GM12878 (cell line): ENCODE measurements around the gene CRTC2. TPM values are rescaled to one million over a fixed set of nuclear protein-coding genes. Genes with fewer than 3 reads are reported as not detected.

Experiments used
- BMI1 ChIP-seq: fragments of 450-650 bp; IDR thresholded peaks from 2 replicates; pipeline ENCODE4 v1.6.1; 2016; ENCODE audit warnings: mild to moderate bottlenecking, moderate library complexity, borderline replicate concordance
- CEBPZ ChIP-seq: fragments of 150-350 bp; IDR thresholded peaks from 2 replicates; pipeline ENCODE4 v1.6.1; 2016; ENCODE audit warnings: low read depth, low read length
- E2F4 ChIP-seq: IDR thresholded peaks from 2 replicates; pipeline ENCODE4 v1.6.1; 2012; ENCODE audit warnings: low read depth, low read length, improper control_type of control experiment
- GABPA ChIP-seq: IDR thresholded peaks from 2 replicates; pipeline ENCODE4 v1.6.1; 2014; ENCODE audit warnings: antibody characterized with exemption, low read depth, mild to moderate bottlenecking, inconsistent platforms
- HDGF ChIP-seq: fragments of 450-650 bp; IDR thresholded peaks from 2 replicates; pipeline ENCODE4 v1.6.1; 2016; ENCODE audit warnings: antibody characterized with exemption
- NR2C1 ChIP-seq: fragments of 450-650 bp; IDR thresholded peaks from 2 replicates; pipeline ENCODE4 v1.6.1; 2017; ENCODE audit warnings: antibody characterized with exemption, mild to moderate bottlenecking, moderate library complexity
- POLR2AphosphoS2 ChIP-seq: IDR thresholded peaks from 2 replicates; pipeline ENCODE4 v1.6.1; 2011; ENCODE audit warnings: low read depth, mild to moderate bottlenecking, low read length, improper control_type of control experiment, moderate library complexity
- PRDM15 ChIP-seq: fragments of 450-650 bp; formaldehyde crosslinking; IDR thresholded peaks from 2 replicates; pipeline ENCODE4 v1.4.0; 2020; ENCODE audit warnings: mild to moderate bottlenecking, moderate library complexity
- RUNX3 ChIP-seq: IDR thresholded peaks from 2 replicates; pipeline ENCODE4 v1.6.1; 2012; ENCODE audit warnings: low read length, inconsistent platforms
- SMARCA5 ChIP-seq: fragments of 450-650 bp; IDR thresholded peaks from 2 replicates; pipeline ENCODE4 v1.6.1; 2017; ENCODE audit warnings: mild to moderate bottlenecking
- SREBF1 ChIP-seq: IDR thresholded peaks from 2 replicates; pipeline ENCODE4 v1.6.1; 2012; ENCODE audit warnings: mild to moderate bottlenecking, low read length
- SRF ChIP-seq, 2 experiments: IDR thresholded peaks; 2 replicates each; pipeline ENCODE4 v1.6.1; 2011; ENCODE audit warnings: low read depth in 2 of 2, low read length in 2 of 2, mild to moderate bottlenecking in 1 of 2, moderate library complexity in 1 of 2
- TCF3 ChIP-seq: IDR thresholded peaks from 2 replicates; pipeline ENCODE4 v1.6.1; 2012; ENCODE audit warnings: low read depth, mild to moderate bottlenecking, low read length, borderline replicate concordance; ENCODE audit not compliant: insufficient read depth
- ZNF592 ChIP-seq: fragments of 450-650 bp; IDR thresholded peaks from 2 replicates; pipeline ENCODE4 v1.6.1; 2017; ENCODE audit warnings: mild to moderate bottlenecking, moderate library complexity
- polyA plus RNA-seq, 11 experiments: library from polyadenylated mRNA; depleted of rRNA in 4 of 11; unstranded in 6 of 11; stranded (reverse) in 5 of 11; fragments of >200 nt; fragmentation: Nextera tagmentation in 4 of 11; fragmentation: Illumina TruSeq in 1 of 11; extraction: Ambion mirVana in 4 of 11; extraction: Trizol in 1 of 11; gene quantifications; 1 replicate in 1 of 11; 2 replicates in 10 of 11; pipeline versions ENCODE4 v1.2.1 to v1.2.3, GENCODE V29; 2011 to 2016; ENCODE audit warnings: inconsistent platforms in 2 of 11, missing spikeins in 2 of 11, low read depth in 1 of 11
- total RNA-seq, 4 experiments: library from RNA; depleted of rRNA in 3 of 4; stranded (reverse); fragments of >200 nt in 3 of 4; fragmentation: Illumina TruSeq in 1 of 4; extraction: Trizol in 1 of 4; gene quantifications; 2 replicates each; pipeline versions ENCODE4 v1.2.1 to v1.2.3, GENCODE V29; 2013 to 2021
- TF ChIP-seq, protein P1 (sequence below): IDR thresholded peaks from 2 replicates; pipeline ENCODE4 v1.6.1; 2011; ENCODE audit warnings: borderline replicate concordance, low read depth, mild to moderate bottlenecking, moderate library complexity, mixed read lengths, low read length; ENCODE audit not compliant: insufficient read depth; ENCODE audit errors: extremely low read length

CRTC2 gene
- total and polyA plus RNA-seq, 10 of the 15 experiments (the other 5 are each of a cell fraction or from before 2014, with no cell fraction given) = 5.1 to 57.9 (median 32.7) TPM

- TF ChIP-seq ZNF592 (peak; percentile 59; the same call in 1 of the 2 replicates), CEBPZ (no peak), RUNX3 (peak; percentile 72), TCF3 (peak; percentile 98), SREBF1 (no peak), BMI1 (no peak), NR2C1 (peak; percentile 58), HDGF (peak; percentile 81; the same call in 1 of the 2 replicates), SRF (IDR thresholded peaks at IDR 0.05; ENCODE audit: low read depth in 2 of 2, low read length in 2 of 2) (peak in 1 of 2 experiments; percentile 63; a peak in 1 of 4 replicates), PRDM15 (CRISPR knock-in tag) (no peak), POLR2AphosphoS2 (peak; percentile 30; the same call in 1 of the 2 replicates), SMARCA5 (peak; percentile 88), GABPA (peak; percentile 78; the same call in 1 of the 2 replicates), E2F4 (no peak)
- TF ChIP-seq, protein P1, sequence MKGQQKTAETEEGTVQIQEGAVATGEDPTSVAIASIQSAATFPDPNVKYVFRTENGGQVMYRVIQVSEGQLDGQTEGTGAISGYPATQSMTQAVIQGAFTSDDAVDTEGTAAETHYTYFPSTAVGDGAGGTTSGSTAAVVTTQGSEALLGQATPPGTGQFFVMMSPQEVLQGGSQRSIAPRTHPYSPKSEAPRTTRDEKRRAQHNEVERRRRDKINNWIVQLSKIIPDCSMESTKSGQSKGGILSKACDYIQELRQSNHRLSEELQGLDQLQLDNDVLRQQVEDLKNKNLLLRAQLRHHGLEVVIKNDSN = peak; percentile 83
Measured at GRCh38 chr1:153945795-153946621, 12.4 kb downstream of the CRTC2 start (continued).
